Measurements from ENCODE around the gene MYO5A. TPM values are rescaled to one million over a fixed set of nuclear protein-coding genes. Genes with fewer than 3 reads are reported as not detected.
"Not testable (repeated sequence)": the region's sequence is repeated elsewhere in the genome, so short reads cannot be mapped to it uniquely, and the experiment has no call there.

The MYO5A gene
- total RNA-seq, 1 donor from 2014 or later = 19.8 TPM

DNA sequence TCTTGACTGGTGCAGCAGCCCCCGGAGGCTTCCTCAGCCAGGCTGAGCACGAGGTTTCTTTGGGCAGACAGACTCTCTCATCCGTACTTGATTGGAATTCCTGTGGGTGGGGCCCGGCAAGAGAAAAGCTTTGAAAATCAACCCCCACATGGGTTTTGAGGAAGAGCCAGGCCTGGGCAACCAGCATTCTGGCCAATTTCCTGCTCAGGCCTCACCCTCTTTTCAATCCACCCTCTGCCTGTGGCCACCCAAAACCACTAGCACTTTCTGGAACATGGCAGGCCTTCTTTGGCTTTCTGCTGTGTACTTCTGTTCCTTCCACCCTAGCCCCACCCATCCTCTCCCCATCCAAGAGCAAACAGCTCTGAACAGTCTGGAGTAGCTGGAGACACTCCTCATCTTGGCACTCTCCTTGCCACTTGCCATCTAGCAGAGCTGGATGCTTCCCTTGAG is 239.0 kb downstream of the MYO5A start:
- no peak for DNase-seq
- Mint-ChIP-seq H3K36me3 (ENCODE audit: low read depth) (no peaks in the 10 kb centered on the region), H3K4me1 (peaks cover 17% of the 10 kb centered on the region), H3K27ac (no peak overlapping the region), H3K9me3 (no peaks in the 10 kb centered on the region), H3K4me3 (no peak overlapping the region), H3K27me3 (peaks cover 29% of the 10 kb centered on the region)
- intact Hi-C loops (cut with micrococcal nuclease) = loop anchor here (5.0 kb wide), 1 partner anchor 32 kb away; no protein-coding TSS in a partner anchor

DNA sequence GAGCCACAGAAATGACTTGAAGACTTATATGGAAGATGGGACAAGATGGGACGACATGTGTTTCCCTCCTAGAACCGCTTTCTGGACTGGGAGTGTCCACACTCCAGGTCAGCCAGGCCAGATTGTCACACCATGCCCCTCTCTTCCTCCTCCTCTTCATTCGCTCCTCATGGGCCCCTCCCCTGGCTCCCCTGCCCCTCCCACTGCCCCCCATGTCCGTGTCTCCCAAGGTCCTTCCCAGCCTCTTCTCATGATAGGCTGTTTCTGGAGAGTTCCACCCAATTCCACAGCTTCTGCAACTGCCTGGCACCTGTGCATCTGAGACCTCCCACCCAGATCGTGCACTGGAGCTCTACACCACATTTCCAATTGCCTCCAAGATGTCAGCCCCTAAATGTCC is 239.7 kb downstream of the MYO5A start:
- Mint-ChIP-seq H3K27ac (no peak overlapping the region), H3K4me3 (no peak overlapping the region), H3K9me3 (no peaks in the 10 kb centered on the region), H3K27me3 (peaks cover 22% of the 10 kb centered on the region), H3K36me3 (ENCODE audit: low read depth) (no peaks in the 10 kb centered on the region), H3K4me1 (peaks cover 16% of the 10 kb centered on the region)
- DNase-seq = no peak
- intact Hi-C loops (cut with micrococcal nuclease) = no loop called here

DNA sequence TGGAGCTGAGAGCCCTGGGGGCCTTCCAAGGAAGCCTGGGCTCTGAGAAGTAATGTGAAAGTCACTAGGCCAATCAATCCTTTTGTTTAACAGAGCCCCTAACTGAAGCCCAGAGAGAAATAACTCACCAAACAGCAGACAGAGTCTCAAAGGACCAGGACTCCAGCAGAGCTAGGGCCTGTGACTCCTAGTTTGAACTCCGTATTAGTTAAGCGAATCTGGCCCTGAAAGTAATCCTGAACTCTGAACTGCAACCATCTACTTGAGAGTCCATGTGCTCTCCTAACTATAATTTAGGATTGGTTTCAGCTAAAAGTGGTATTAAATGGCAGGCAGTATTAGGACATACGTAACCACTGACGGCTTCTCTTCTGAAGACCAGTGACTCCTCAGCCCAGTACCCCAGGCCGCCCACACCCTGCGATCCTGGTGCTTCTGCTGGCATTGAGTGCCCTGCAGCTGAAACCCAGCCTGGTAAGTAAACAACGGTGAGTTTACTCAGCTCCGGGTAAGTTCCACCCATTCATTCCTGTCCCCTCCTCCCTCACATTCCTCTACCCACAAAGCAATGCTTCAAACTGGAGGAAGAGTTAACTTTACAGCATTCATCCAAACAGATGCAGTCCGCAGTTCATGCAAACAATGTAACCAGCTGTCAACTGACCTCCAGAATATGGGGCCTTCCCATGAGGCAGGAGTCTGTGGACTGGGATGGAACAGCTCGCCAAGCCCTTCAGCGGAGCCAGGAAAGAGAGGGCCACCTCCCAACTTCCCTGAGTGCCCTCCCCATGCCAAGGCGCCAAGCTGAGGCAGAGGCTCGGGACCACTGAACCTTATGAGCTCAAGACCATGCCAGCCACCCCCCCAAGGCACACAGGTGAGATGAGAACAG is 240.4 kb downstream of the MYO5A start:
- H3K36me3 Mint-ChIP-seq (ENCODE audit: low read depth) = no peaks in the 10 kb centered on the region

DNA sequence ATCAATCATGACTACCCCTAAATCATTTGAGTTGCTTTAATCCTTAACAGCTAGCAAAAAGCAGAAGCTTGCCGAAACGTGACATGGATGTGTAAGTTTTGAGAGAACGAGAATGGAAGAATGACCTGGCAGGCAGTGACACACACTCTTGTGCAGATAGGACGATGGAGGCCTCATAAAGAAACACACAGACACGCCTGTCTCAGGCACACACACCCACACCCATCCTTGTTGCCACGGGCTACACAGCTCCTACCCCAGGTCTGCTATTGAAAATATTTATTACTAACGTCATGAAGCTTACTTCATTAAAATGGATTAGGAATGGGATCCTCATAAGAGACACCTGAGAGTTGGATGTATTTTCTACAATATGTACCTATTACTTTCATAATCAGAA is 241.6 kb downstream of the MYO5A start:
- no peak for DNase-seq
- intact Hi-C loops (cut with micrococcal nuclease) = no loop called here
- Mint-ChIP-seq H3K27ac (no peak overlapping the region), H3K36me3 (ENCODE audit: low read depth) (no peaks in the 10 kb centered on the region), H3K9me3 (no peaks in the 10 kb centered on the region), H3K4me3 (no peak overlapping the region), H3K4me1 (peaks cover 9% of the 10 kb centered on the region), H3K27me3 (peaks cover 5% of the 10 kb centered on the region)

More for the DNA sequence above, 240.4 kb downstream of the MYO5A start:
- intact Hi-C loops (cut with micrococcal nuclease) = no loop called here
- Mint-ChIP-seq H3K4me3 (no peak overlapping the region), H3K9me3 (no peaks in the 10 kb centered on the region), H3K27ac (no peak overlapping the region), H3K4me1 (peaks cover 12% of the 10 kb centered on the region), H3K27me3 (peaks cover 15% of the 10 kb centered on the region)
- DNase-seq = no peak

DNA sequence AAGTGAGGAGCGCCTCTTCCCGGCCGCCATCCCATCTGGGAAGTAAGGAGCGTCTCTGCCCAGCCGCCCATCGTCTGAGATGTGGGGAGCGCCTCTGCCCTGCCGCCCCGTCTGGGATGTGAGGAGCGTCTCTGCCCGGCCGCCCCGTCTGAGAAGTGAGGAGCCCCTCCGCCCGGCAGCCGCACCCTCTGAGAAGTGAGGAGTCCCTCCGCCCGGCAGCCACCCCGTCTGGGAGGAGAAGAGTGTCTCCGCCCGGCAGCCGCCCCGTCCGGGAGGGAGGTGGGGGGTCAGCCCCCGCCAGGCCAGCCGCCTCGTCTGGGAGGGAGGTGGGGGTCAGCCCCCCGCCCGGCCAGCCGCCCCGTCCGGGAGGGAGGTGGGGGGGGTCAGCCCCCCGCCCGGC is 242.7 kb downstream of the MYO5A start:
- H3K27me3 Mint-ChIP-seq; H3K27ac Mint-ChIP-seq; H3K9me3 Mint-ChIP-seq; H3K4me3 Mint-ChIP-seq; H3K4me1 Mint-ChIP-seq; DNase-seq; intact Hi-C loops (cut with micrococcal nuclease); H3K36me3 Mint-ChIP-seq (ENCODE audit: low read depth): not testable (repeated sequence)

DNA sequence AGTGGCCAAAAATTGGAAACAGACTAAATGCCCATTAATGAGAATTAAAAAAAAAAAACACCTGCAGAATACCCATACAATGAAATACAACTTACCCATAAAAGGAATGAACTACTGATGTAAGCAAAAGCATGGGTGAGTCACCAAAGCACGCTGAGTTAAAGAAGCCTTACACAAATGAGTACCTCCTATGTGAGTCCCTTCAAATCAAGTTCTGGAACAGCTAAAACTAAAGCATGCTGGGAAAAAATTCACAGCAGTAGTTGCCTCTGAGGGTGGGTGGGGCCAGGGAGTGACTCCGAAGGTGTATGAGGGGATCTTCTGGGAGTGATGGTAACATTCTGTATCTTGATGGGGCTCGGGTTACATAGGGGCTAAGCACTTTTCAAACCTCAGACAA is 244.5 kb downstream of the MYO5A start:
- no peaks in the 10 kb centered on the region for H3K4me1 Mint-ChIP-seq
- DNase-seq = no peak
- H3K9me3 Mint-ChIP-seq = no peaks in the 10 kb centered on the region
- no peak overlapping the region for H3K4me3 Mint-ChIP-seq
- no peak overlapping the region for H3K27ac Mint-ChIP-seq
- H3K36me3 Mint-ChIP-seq (ENCODE audit: low read depth) = no peaks in the 10 kb centered on the region
- H3K27me3 Mint-ChIP-seq = no peaks in the 10 kb centered on the region
- intact Hi-C loops (cut with micrococcal nuclease) = no loop called here

DNA sequence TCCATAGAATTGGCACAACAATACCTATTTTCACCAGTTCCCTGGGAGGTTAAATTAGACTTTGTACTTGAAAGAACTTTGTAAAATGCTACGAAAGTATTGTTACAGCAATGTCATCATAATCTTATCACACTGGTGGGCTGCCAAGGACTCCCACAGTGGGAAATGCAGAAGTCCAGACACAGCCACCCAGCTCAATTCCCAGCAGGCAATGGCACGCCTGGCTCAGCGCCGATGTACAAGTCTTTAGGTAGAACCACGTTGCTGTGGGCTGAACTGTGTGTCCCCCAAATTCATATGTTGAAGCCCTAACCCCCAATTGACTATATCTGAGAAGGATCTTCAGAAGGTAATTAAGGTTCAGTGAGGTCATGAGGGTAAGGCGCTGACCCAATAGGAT is 245.4 kb downstream of the MYO5A start:
- H3K4me3 Mint-ChIP-seq = no peak overlapping the region
- H3K27ac Mint-ChIP-seq = no peak overlapping the region
- no peaks in the 10 kb centered on the region for H3K36me3 Mint-ChIP-seq (ENCODE audit: low read depth)
- no peaks in the 10 kb centered on the region for H3K9me3 Mint-ChIP-seq
- intact Hi-C loops (cut with micrococcal nuclease) = no loop called here
- H3K27me3 Mint-ChIP-seq = peaks cover 2% of the 10 kb centered on the region
- no peaks in the 10 kb centered on the region for H3K4me1 Mint-ChIP-seq
- no peak for DNase-seq

DNA sequence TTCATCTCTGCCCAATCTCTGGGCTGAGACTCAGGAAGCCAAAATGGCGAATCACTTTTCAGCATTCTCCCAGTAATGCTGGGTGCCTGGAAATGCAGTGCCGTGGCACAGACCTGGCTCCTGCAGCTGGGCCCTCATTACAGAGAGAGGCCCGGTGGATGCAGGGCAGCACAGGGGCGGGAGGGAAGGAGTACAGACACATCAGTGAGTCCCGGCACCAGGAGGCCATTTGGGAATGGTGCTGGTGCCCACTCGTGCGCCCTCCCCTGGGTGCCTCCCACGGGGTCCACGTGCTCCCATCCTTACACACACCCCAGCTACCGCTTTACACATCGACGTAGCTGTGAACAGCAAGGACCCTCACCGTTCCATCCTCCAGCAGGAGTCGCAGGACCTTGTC is 246.3 kb downstream of the MYO5A start:
- H3K27me3 Mint-ChIP-seq = peaks cover 2% of the 10 kb centered on the region
- DNase-seq = no peak
- H3K4me1 Mint-ChIP-seq = no peaks in the 10 kb centered on the region
- no peaks in the 10 kb centered on the region for H3K9me3 Mint-ChIP-seq
- intact Hi-C loops (cut with micrococcal nuclease) = no loop called here
- no peak overlapping the region for H3K4me3 Mint-ChIP-seq
- no peak overlapping the region for H3K27ac Mint-ChIP-seq
- H3K36me3 Mint-ChIP-seq (ENCODE audit: low read depth) = no peaks in the 10 kb centered on the region

DNA sequence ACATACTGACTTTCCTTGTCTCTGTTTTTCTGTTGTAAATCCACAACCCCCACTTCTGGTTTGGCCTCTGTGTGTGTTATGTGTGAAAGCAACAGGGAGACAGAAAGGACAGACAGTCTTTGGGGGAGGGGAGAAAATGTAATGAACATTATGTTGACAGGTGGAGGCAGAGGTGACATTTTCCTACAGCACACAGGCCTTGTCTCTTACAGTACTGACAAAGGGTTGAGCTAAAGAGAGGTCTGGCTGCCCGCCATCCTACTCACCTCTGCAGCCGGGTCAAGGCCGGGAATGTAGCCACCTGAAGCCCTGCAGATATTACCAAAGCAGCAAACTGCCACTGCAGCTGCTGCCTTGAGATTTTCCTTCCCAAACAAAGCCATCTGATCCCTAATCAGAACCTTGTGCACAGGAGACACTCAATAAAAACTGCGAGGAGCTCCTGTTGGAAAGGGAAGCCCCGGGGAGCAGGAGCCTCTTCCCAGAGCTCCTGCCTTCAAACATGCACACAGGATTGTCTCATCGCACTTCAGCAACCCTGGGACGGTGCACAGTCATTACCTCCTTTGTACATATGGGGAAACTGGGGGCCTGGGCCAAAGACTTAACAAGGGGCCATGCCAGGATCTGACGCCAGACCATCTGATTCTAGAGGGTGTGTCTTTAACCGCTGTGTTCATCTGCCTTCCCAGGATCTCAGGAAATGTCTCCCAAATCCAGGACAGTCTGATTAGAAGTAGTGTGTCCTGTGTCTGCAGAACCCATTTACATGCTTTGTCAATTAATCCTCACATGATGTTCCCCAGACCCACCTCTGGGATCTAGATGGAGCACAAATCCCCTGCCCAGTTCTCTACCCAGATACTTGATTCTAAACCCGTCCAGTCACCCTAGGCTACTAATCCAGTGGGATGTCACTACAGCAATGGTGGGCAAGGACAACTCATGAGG is 247.3 kb downstream of the MYO5A start:
- peaks cover 2% of the 10 kb centered on the region for H3K27me3 Mint-ChIP-seq
- intact Hi-C loops (cut with micrococcal nuclease) = no loop called here

DNA sequence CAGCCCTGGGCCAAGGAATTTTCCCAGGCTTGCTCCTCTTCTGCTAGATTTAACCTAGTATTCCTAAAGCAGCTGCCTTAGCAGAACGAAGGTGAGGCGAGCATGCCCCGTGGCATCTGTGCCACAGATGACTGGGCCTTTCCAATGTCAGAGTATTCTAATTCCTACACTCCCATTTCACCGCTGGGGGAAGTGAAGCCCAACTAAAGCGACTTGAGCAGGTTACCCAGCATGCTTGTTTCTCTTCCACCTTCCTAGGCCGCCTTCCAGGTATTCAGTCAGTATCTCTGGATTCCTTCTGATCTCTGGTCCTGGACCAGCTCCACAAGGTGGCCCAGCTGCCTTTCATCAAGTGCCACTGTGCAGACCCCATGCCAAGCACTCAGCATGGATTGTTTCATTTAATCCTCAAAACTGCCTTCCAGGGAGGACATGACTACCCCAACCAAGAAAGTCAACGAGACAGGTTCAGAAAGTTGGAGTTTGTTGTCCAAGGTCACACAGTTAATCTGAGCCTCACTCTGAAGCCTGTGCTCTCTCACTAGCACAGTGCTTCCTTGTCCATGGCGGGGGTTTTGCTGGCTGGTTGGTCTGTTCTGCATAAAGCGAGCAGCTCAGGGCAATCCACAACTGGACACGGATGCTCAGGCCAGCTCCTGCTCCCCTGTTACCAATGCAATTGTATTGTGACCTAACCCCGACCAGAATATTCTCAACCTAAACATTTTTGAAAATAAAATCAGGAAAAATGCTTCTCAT is 248.2 kb downstream of the MYO5A start:
- no peak overlapping the region for H3K27ac Mint-ChIP-seq
- intact Hi-C loops (cut with micrococcal nuclease) = no loop called here
- H3K4me3 Mint-ChIP-seq = no peak overlapping the region
- H3K36me3 Mint-ChIP-seq (ENCODE audit: low read depth) = no peaks in the 10 kb centered on the region
- H3K9me3 Mint-ChIP-seq = no peaks in the 10 kb centered on the region
- peaks cover 9% of the 10 kb centered on the region for H3K27me3 Mint-ChIP-seq
- no peaks in the 10 kb centered on the region for H3K4me1 Mint-ChIP-seq
- no peak for DNase-seq

More for the DNA sequence above, 247.3 kb downstream of the MYO5A start:
- Mint-ChIP-seq H3K27ac (no peak overlapping the region), H3K4me3 (no peak overlapping the region), H3K36me3 (ENCODE audit: low read depth) (no peaks in the 10 kb centered on the region), H3K9me3 (no peaks in the 10 kb centered on the region), H3K4me1 (no peaks in the 10 kb centered on the region)
- DNase-seq = no peak

DNA sequence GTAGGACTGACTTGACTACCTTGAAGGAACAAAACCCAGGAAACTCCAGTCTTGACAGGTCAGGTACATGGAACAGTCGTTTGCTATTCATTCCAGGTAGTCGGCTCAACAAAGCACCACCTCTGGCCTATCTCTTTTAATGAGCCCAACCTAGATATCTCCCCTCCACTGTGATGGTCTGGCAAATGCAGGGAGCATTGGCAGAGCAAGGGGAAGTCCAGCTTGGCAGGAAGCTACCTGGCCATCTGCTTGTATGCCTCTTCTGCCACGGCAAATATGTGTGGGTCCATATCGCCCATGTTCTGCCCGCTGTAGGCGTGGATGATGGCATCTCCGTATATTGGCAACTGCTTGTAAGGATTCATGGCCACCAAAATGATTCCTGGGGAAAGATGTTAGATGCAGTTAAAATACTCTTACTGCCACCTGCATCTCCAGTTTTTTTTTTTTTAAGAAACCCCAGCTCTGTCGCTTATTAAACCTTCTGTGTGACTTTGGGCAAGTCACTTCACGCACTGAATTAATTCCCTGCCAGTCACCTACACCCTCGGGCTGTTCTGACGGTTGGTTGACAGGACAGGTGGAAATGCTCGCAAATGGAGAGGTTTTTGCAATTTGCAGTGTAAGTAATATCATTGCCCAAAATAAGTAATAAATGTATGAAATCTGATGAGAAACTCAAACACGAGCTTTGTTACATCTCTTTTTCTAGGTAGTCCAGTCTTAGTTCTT is 249.9 kb downstream of the MYO5A start:
- Mint-ChIP-seq H3K4me1 (no peaks in the 10 kb centered on the region), H3K9me3 (no peaks in the 10 kb centered on the region), H3K27me3 (peaks cover 19% of the 10 kb centered on the region), H3K4me3 (no peak overlapping the region), H3K36me3 (ENCODE audit: low read depth) (no peaks in the 10 kb centered on the region), H3K27ac (no peak overlapping the region)
- intact Hi-C loops (cut with micrococcal nuclease) = no loop called here
- DNase-seq = no peak

DNA sequence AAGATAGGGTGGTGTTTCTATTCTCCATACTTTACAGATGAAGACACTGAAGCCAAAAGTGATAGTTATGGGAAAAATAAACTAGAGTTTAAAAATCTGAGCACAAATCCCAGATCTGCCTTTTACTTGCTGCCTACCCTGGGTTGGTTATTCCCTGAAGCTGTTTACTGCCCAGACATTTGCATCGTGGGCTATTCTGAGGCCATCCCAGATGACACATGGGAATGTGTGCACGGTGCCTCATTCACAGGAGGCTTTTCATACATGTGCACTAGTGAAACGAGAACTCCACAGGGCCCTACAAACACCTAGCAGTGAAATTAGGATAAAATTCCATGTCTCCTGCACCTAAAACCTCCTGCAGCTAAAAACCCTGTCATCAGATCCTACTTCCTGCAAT is 250.5 kb downstream of the MYO5A start:
- no peaks in the 10 kb centered on the region for H3K36me3 Mint-ChIP-seq (ENCODE audit: low read depth)
- H3K4me1 Mint-ChIP-seq = no peaks in the 10 kb centered on the region
- no peak for DNase-seq
- no peaks in the 10 kb centered on the region for H3K9me3 Mint-ChIP-seq
- H3K4me3 Mint-ChIP-seq = no peak overlapping the region
- intact Hi-C loops (cut with micrococcal nuclease) = no loop called here
- H3K27ac Mint-ChIP-seq = no peak overlapping the region
- H3K27me3 Mint-ChIP-seq = peaks cover 23% of the 10 kb centered on the region

DNA sequence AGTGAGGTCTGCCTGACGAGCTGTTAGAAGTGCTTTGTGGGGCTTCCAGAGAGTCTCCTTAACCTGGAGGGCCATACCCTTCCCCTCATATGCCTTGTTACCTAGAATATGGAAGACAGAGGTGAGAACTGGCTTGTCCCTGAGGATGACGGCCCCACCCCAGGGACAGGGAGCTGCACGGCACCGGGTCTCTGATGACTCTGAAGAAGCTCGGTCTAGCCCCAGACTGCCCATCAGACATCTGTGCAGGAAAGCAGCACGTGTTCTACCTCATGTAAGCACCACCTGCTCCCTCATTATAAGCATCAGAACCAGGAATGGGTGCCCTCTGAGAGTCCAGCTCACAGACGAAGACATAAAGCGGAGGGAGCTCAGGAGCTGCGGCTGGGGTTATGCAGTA is 251.1 kb downstream of the MYO5A start:
- Mint-ChIP-seq H3K4me1 (no peaks in the 10 kb centered on the region), H3K4me3 (no peak overlapping the region), H3K9me3 (no peaks in the 10 kb centered on the region), H3K27ac (no peak overlapping the region), H3K36me3 (ENCODE audit: low read depth) (no peaks in the 10 kb centered on the region), H3K27me3 (peaks cover 23% of the 10 kb centered on the region)
- no peak for DNase-seq
- intact Hi-C loops (cut with micrococcal nuclease) = no loop called here

Measured in activated CD4-positive, alpha-beta T cell treated with anti-CD3 and anti-CD28 coated beads, Interleukin-2, amount 10 ng/mL, durations not matched to agents 24 days and 14 days (primary cell).